Liver (tissue), 3 donors: Measurements from ENCODE around the gene NNT.
"Not testable (repeated sequence)": the region's sequence is repeated elsewhere in the genome, so short reads cannot be mapped to it uniquely, and the experiment has no call there.

Experiments used
- EGR1 ChIP-seq, 2 donors: IDR thresholded peaks; 2 replicates each; pipeline ENCODE4 v1.6.1; 2016 to 2018; ENCODE audit warnings: antibody characterized with exemption in 2 of 2, low read depth in 2 of 2
- RAD21 ChIP-seq, 2 donors: IDR thresholded peaks; 2 replicates each; pipeline ENCODE4 v1.6.1; 2016; ENCODE audit warnings: antibody characterized with exemption in 2 of 2, mild to moderate bottlenecking in 2 of 2
- TAF1 ChIP-seq: conservative IDR thresholded peaks from 2 replicates; pipeline ENCODE4 v1.6.1; 2016; ENCODE audit warnings: antibody characterized with exemption, mild to moderate bottlenecking
- YY1 ChIP-seq: IDR thresholded peaks from 2 replicates; pipeline ENCODE4 v1.6.1; 2016; ENCODE audit warnings: antibody characterized with exemption, mild to moderate bottlenecking
- TF ChIP-seq, protein P1 (sequence below): fragments of 150-350 bp; IDR thresholded peaks from 2 replicates; pipeline ENCODE4 v1.5.1; 2017; ENCODE audit warnings: improper control_type of control experiment, low read depth, low read length; ENCODE audit not compliant: missing input control
- TF ChIP-seq, protein P2 (sequence below): IDR thresholded peaks from 2 replicates; pipeline ENCODE4 v1.6.1; 2016; ENCODE audit warnings: antibody characterized with exemption
- TF ChIP-seq, protein P3 (sequence below): IDR thresholded peaks from 2 replicates; pipeline ENCODE4 v1.6.1; 2016; ENCODE audit warnings: antibody characterized with exemption, mild to moderate bottlenecking
- TF ChIP-seq, protein P4 (sequence below): IDR thresholded peaks from 2 replicates; pipeline ENCODE4 v1.6.1; 2016; ENCODE audit warnings: antibody characterized with exemption
- donor health status: healthy.
- donor health status: healthy.

DNA sequence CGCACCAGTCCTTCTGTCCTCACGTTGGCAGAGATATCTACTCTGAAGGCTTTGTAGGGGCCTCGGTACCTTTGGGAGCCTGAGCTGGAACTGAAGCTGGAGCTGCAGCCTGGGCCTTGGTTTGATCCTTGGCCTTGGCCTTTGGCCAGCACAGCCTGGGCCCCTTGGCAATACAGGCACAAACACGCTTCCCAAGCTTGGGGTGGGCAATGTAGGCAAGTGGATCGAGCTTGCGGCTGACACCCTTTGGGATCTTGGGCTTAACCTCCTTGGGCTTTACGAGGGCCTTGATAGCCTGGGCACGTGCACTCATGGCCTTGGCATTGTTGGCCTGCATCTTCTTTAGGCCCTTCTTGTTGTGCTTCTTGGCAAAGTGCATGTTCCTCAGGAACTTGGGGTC lies 63.7 kb downstream of the NNT start:
- TF ChIP-seq, protein P1, sequence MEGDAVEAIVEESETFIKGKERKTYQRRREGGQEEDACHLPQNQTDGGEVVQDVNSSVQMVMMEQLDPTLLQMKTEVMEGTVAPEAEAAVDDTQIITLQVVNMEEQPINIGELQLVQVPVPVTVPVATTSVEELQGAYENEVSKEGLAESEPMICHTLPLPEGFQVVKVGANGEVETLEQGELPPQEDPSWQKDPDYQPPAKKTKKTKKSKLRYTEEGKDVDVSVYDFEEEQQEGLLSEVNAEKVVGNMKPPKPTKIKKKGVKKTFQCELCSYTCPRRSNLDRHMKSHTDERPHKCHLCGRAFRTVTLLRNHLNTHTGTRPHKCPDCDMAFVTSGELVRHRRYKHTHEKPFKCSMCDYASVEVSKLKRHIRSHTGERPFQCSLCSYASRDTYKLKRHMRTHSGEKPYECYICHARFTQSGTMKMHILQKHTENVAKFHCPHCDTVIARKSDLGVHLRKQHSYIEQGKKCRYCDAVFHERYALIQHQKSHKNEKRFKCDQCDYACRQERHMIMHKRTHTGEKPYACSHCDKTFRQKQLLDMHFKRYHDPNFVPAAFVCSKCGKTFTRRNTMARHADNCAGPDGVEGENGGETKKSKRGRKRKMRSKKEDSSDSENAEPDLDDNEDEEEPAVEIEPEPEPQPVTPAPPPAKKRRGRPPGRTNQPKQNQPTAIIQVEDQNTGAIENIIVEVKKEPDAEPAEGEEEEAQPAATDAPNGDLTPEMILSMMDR = not testable (repeated sequence)
- TF ChIP-seq, protein P2, sequence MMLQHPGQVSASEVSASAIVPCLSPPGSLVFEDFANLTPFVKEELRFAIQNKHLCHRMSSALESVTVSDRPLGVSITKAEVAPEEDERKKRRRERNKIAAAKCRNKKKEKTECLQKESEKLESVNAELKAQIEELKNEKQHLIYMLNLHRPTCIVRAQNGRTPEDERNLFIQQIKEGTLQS = not testable (repeated sequence)
- not testable (repeated sequence) for TF ChIP-seq YY1; TAF1; RAD21 (IDR thresholded peaks at IDR 0.05); EGR1 (IDR thresholded peaks at IDR 0.05; ENCODE audit: low read depth in 2 of 2)
- TF ChIP-seq, protein P3, sequence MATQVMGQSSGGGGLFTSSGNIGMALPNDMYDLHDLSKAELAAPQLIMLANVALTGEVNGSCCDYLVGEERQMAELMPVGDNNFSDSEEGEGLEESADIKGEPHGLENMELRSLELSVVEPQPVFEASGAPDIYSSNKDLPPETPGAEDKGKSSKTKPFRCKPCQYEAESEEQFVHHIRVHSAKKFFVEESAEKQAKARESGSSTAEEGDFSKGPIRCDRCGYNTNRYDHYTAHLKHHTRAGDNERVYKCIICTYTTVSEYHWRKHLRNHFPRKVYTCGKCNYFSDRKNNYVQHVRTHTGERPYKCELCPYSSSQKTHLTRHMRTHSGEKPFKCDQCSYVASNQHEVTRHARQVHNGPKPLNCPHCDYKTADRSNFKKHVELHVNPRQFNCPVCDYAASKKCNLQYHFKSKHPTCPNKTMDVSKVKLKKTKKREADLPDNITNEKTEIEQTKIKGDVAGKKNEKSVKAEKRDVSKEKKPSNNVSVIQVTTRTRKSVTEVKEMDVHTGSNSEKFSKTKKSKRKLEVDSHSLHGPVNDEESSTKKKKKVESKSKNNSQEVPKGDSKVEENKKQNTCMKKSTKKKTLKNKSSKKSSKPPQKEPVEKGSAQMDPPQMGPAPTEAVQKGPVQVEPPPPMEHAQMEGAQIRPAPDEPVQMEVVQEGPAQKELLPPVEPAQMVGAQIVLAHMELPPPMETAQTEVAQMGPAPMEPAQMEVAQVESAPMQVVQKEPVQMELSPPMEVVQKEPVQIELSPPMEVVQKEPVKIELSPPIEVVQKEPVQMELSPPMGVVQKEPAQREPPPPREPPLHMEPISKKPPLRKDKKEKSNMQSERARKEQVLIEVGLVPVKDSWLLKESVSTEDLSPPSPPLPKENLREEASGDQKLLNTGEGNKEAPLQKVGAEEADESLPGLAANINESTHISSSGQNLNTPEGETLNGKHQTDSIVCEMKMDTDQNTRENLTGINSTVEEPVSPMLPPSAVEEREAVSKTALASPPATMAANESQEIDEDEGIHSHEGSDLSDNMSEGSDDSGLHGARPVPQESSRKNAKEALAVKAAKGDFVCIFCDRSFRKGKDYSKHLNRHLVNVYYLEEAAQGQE = not testable (repeated sequence)
- TF ChIP-seq, protein P4, sequence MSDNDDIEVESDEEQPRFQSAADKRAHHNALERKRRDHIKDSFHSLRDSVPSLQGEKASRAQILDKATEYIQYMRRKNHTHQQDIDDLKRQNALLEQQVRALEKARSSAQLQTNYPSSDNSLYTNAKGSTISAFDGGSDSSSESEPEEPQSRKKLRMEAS = not testable (repeated sequence)
